Upper lobe of left lung (tissue), 4 donors: Measurements from ENCODE around the gene WNT2.

ENCODE experiments used
- POLR2A ChIP-seq, 4 donors: fragments of 450-650 bp; IDR thresholded peaks; one replicate each; pipeline ENCODE4 v1.5.1; 2016 to 2017; ENCODE audit warnings: antibody characterized with exemption in 4 of 4, mild to moderate bottlenecking in 2 of 4
- POLR2AphosphoS5 ChIP-seq, 2 donors: sonication (generic); formaldehyde crosslinking; IDR thresholded peaks; one replicate each; pipeline ENCODE4 v1.5.1; 2017; ENCODE audit warnings: antibody characterized with exemption in 2 of 2
- TF ChIP-seq, protein P1 (sequence below), 6 experiments: fragments of 450-650 bp in 4 of 6; fragments of 200-600 bp in 2 of 6; sonication (generic) in 2 of 6; IDR thresholded peaks; one replicate each; pipeline ENCODE4 v1.5.1; 2016 to 2019; ENCODE audit warnings: antibody characterized with exemption in 6 of 6

GRCh38 chr7:117349570-117349969 lies 26.7 kb upstream of the WNT2 start:
- TF ChIP-seq, protein P1, sequence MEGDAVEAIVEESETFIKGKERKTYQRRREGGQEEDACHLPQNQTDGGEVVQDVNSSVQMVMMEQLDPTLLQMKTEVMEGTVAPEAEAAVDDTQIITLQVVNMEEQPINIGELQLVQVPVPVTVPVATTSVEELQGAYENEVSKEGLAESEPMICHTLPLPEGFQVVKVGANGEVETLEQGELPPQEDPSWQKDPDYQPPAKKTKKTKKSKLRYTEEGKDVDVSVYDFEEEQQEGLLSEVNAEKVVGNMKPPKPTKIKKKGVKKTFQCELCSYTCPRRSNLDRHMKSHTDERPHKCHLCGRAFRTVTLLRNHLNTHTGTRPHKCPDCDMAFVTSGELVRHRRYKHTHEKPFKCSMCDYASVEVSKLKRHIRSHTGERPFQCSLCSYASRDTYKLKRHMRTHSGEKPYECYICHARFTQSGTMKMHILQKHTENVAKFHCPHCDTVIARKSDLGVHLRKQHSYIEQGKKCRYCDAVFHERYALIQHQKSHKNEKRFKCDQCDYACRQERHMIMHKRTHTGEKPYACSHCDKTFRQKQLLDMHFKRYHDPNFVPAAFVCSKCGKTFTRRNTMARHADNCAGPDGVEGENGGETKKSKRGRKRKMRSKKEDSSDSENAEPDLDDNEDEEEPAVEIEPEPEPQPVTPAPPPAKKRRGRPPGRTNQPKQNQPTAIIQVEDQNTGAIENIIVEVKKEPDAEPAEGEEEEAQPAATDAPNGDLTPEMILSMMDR (IDR thresholded peaks at IDR 0.05): no peak
- no peak for TF ChIP-seq POLR2AphosphoS5 (IDR thresholded peaks at IDR 0.05)
- no peak for TF ChIP-seq POLR2A (IDR thresholded peaks at IDR 0.05)
